Natural killer cell (primary cell): ENCODE results near the gene LRRTM3. TPM values are rescaled to one million over a fixed set of nuclear protein-coding genes. Genes with fewer than 3 reads are reported as not detected.

Source experiments
- ATAC-seq, 3 donors: fragments of 150-1000 bp in 2 of 3; fragments of 200-7000 bp in 1 of 3; cut with Tn5 transposase; 1 replicate in 1 of 3; 2 replicates in 2 of 3; pipeline ENCODE4 v1.10.0; 2021; ENCODE audit warnings: mild to moderate bottlenecking in 2 of 3, moderate library complexity in 2 of 3
- DNase-seq, 2 donors: peaks; one replicate each; pipeline versions ENCODE4 v3.0.0 to v3.0.0-alpha.2; 2013 to 2021; ENCODE audit warnings: mixed read lengths in 1 of 2
- H3K27ac ChIP-seq: one replicate; pipeline ENCODE4 v1.5.1; 2013; ENCODE audit warnings: mild to moderate bottlenecking, low read length
- H3K27me3 ChIP-seq: one replicate; pipeline ENCODE4 v1.6.1; 2013; ENCODE audit warnings: low read length; ENCODE audit not compliant: control insufficient read depth, insufficient read depth
- H3K36me3 ChIP-seq: one replicate; pipeline ENCODE4 v1.6.1; 2013; ENCODE audit warnings: low read length; ENCODE audit not compliant: control insufficient read depth, insufficient read depth
- H3K4me1 ChIP-seq: one replicate; pipeline ENCODE4 v1.6.1; 2013; ENCODE audit warnings: low read length; ENCODE audit not compliant: control insufficient read depth, insufficient read depth
- H3K4me3 ChIP-seq: one replicate; pipeline ENCODE4 v1.5.1; 2013; ENCODE audit warnings: low read length
- H3K9me3 ChIP-seq: one replicate; pipeline ENCODE4 v1.6.1; 2013; ENCODE audit warnings: low read length; ENCODE audit not compliant: control insufficient read depth, insufficient read depth
- H3K27ac Mint-ChIP-seq, 2 donors: one replicate each; pipeline ENCODE4 v1.8.0; 2022; ENCODE audit warnings: mild to moderate bottlenecking in 2 of 2, mixed read lengths in 2 of 2, moderate library complexity in 1 of 2
- H3K27me3 Mint-ChIP-seq, 2 donors: one replicate each; pipeline ENCODE4 v1.8.0; 2022; ENCODE audit warnings: low read depth in 2 of 2, mixed read lengths in 2 of 2
- H3K36me3 Mint-ChIP-seq: one replicate; pipeline ENCODE4 v1.8.0; 2022; ENCODE audit warnings: mixed read lengths
- H3K4me1 Mint-ChIP-seq, 2 donors: one replicate each; pipeline ENCODE4 v1.8.0; 2022; ENCODE audit warnings: mixed read lengths in 2 of 2
- H3K4me3 Mint-ChIP-seq: one replicate; pipeline ENCODE4 v1.8.0; 2022; ENCODE audit warnings: mild to moderate bottlenecking, moderate library complexity, mixed read lengths
- H3K9me3 Mint-ChIP-seq, 2 donors: one replicate each; pipeline ENCODE4 v1.8.0; 2022; ENCODE audit warnings: mixed read lengths in 2 of 2
- WGBS: methylation state at CpG from one replicate; pipeline ENCODE4 v1.1.7; 2013; ENCODE audit warnings: missing lambda C conversion rate; ENCODE audit not compliant: insufficient coverage; 5-methylcytosine and 5-hydroxymethylcytosine counted together
- intact Hi-C: fragments of 100-400 bp; cut with micrococcal nuclease; formaldehyde crosslinking; loops from one replicate; pipeline ENCODE4 v1.14.2; 2022
- total RNA-seq, 4 donors: library from RNA; stranded (reverse); fragments of 120-200 nt in 1 of 4; gene quantifications; one replicate each; pipeline versions ENCODE4 v1.2.3 to v1.2.4, GENCODE V29; 2013 to 2022
- TF ChIP-seq, protein P1 (sequence below): fragments of 200-600 bp; IDR thresholded peaks from one replicate; pipeline ENCODE4 v1.8.0; 2022; ENCODE audit warnings: antibody characterized with exemption

LRRTM3 gene
- not detected for total RNA-seq
- not detected for total RNA-seq (2013)

DNA sequence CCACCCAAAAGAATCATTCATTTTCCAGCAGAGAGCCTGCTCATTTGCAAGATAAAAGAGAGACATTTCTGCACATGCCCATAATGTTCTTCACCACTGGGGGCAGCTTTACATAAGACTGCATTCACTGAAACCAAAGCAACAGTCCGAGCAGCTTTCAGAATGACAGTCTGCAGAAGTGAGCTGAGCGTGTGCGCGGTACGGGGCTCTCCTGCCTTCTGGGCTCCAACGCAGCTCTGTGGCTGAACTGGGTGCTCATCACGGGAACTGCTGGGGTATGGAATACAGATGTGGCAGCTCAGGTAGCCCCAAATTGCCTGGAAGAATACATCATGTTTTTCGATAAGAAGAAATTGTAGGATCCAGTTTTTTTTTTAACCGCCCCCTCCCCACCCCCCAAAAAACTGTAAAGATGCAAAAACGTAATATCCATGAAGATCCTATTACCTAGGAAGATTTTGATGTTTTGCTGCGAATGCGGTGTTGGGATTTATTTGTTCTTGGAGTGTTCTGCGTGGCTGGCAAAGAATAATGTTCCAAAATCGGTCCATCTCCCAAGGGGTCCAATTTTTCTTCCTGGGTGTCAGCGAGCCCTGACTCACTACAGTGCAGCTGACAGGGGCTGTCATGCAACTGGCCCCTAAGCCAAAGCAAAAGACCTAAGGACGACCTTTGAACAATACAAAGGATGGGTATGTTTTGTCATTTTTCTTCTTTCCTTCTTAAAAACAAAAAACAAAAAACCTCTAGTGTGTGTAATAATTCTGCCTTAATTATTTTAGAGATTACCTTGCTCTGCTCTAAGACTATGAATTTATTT, at the start of gene LRRTM3:
TSS of gene LRRTM3 (plus strand) at position 141 of the 820 bp plus-strand sequence.
- no peaks in the 10 kb centered on the region for H3K9me3 ChIP-seq
- H3K9me3 Mint-ChIP-seq: peaks cover 4 to 8% of the 10 kb centered on the region in 2 donors
- H3K36me3 ChIP-seq: no peaks in the 10 kb centered on the region
- ATAC-seq (no peak), DNase-seq (peak in 1 of 2 donors; percentile 15)
- H3K4me1 Mint-ChIP-seq: no peaks in the 10 kb centered on the region
- no peaks in the 10 kb centered on the region for H3K27me3 ChIP-seq
- 7% methylated on average over 12 of the region's 16 CpGs for WGBS
- H3K27me3 Mint-ChIP-seq: peaks cover 2 to 14% of the 10 kb centered on the region in 2 donors
- no peak within 1 kb of the TSS for H3K27ac Mint-ChIP-seq
- no peaks in the 10 kb centered on the region for H3K4me1 ChIP-seq
- intact Hi-C loops: no loop called here
- no peaks in the 10 kb centered on the region for H3K36me3 Mint-ChIP-seq
- no peak within 1 kb of the TSS for H3K27ac ChIP-seq
- no peak within 1 kb of the TSS for H3K4me3 Mint-ChIP-seq
- TF ChIP-seq, protein P1, sequence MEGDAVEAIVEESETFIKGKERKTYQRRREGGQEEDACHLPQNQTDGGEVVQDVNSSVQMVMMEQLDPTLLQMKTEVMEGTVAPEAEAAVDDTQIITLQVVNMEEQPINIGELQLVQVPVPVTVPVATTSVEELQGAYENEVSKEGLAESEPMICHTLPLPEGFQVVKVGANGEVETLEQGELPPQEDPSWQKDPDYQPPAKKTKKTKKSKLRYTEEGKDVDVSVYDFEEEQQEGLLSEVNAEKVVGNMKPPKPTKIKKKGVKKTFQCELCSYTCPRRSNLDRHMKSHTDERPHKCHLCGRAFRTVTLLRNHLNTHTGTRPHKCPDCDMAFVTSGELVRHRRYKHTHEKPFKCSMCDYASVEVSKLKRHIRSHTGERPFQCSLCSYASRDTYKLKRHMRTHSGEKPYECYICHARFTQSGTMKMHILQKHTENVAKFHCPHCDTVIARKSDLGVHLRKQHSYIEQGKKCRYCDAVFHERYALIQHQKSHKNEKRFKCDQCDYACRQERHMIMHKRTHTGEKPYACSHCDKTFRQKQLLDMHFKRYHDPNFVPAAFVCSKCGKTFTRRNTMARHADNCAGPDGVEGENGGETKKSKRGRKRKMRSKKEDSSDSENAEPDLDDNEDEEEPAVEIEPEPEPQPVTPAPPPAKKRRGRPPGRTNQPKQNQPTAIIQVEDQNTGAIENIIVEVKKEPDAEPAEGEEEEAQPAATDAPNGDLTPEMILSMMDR: no peak
- no peak within 1 kb of the TSS for H3K4me3 ChIP-seq

DNA sequence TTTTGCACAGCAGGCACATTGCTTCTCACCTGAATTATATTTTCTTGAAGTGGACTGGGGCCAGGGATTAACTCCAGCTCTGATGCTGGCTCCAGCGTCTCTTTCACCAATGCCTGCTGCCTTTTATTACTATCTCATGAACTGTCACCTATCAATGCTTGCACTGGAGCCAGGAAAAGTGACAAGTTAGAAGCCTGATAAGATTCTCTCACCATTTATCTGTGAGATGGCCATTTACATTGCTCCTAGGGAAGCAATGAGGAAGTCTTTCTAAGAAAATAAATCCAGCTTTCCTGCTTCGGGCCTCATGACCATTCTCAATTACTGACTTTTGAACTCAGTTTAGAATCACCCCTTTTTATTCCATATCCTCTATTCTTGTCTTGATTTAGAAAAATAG, 48.5 kb upstream of the LRRTM3 start:
- Histone ChIP-seq H3K27me3 (no peaks in the 10 kb centered on the region), H3K9me3 (no peaks in the 10 kb centered on the region), H3K4me3 (no peak overlapping the region), H3K4me1 (no peaks in the 10 kb centered on the region), H3K36me3 (no peaks in the 10 kb centered on the region), H3K27ac (no peak overlapping the region)
- Mint-ChIP-seq H3K27ac (no peak overlapping the region), H3K36me3 (no peaks in the 10 kb centered on the region), H3K27me3 (no peaks in the 10 kb centered on the region), H3K9me3 (peaks cover 6 to 8% of the 10 kb centered on the region in 2 donors), H3K4me3 (no peak overlapping the region), H3K4me1 (no peaks in the 10 kb centered on the region)
- ATAC-seq: no peak
- WGBS: 79% methylated on average over 2 of the region's 2 CpGs
- no peak for DNase-seq
- TF ChIP-seq, protein P1: no peak
- intact Hi-C loops: no loop called here

DNA sequence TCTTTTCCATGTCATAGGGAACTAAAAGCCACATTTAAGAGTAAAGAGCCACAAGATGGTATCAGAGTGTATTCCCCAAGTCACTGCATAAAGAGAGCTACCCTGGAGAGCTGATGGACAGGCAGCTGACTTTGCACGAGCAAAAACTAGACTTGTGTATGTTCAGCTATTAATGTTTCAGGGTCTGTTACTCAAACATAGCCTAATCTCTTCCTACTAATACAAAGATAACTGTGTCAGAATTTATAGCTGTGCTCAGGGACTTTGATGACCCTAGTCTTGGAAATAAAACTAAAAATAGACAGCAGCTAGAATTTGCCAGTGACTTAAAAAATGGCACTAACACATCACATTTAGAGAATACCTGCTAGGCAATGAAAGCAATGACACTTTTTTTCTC, 45.5 kb upstream of the LRRTM3 start:
- no CpG with 5 or more reads among the region's 1 CpG for WGBS
- H3K27ac ChIP-seq: no peak overlapping the region
- H3K4me3 Mint-ChIP-seq: no peak overlapping the region
- H3K36me3 ChIP-seq: no peaks in the 10 kb centered on the region
- no peaks in the 10 kb centered on the region for H3K27me3 Mint-ChIP-seq
- peaks cover 13 to 15% of the 10 kb centered on the region in 2 donors for H3K9me3 Mint-ChIP-seq
- intact Hi-C loops: no loop called here
- no peak for DNase-seq
- H3K4me3 ChIP-seq: no peak overlapping the region
- H3K9me3 ChIP-seq: no peaks in the 10 kb centered on the region
- no peaks in the 10 kb centered on the region for H3K36me3 Mint-ChIP-seq
- ATAC-seq: no peak
- no peak overlapping the region for H3K27ac Mint-ChIP-seq
- TF ChIP-seq, protein P1: no peak
- no peaks in the 10 kb centered on the region for H3K4me1 ChIP-seq
- H3K27me3 ChIP-seq: no peaks in the 10 kb centered on the region
- no peaks in the 10 kb centered on the region for H3K4me1 Mint-ChIP-seq

DNA sequence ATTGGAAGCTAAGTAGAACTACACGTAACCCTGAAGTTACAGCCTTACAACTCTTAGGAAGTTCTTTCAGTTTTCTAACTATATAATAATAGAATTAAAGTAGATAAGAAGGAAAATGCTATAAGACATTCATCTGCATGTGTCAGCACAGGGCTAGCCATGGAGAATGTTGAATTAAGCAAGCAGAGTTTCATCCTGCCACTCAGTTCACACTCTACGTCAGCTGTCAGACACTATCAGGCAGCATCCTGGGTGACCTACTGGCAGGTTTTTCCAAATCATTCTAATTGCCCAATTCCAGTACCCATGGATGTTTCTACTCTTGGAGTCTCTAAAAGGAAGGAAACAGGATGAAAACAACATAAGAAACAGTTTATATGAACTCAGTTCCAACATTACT, 45.0 kb upstream of the LRRTM3 start:
- no peak for DNase-seq
- peaks cover 14 to 15% of the 10 kb centered on the region in 2 donors for H3K9me3 Mint-ChIP-seq
- H3K9me3 ChIP-seq: no peaks in the 10 kb centered on the region
- H3K4me1 ChIP-seq: no peaks in the 10 kb centered on the region
- H3K4me3 Mint-ChIP-seq: no peak overlapping the region
- no peak overlapping the region for H3K27ac ChIP-seq
- TF ChIP-seq, protein P1: no peak
- no peak for ATAC-seq
- intact Hi-C loops: no loop called here
- no peaks in the 10 kb centered on the region for H3K4me1 Mint-ChIP-seq
- H3K27me3 Mint-ChIP-seq: no peaks in the 10 kb centered on the region
- H3K36me3 ChIP-seq: no peaks in the 10 kb centered on the region
- no peak overlapping the region for H3K4me3 ChIP-seq
- H3K36me3 Mint-ChIP-seq: no peaks in the 10 kb centered on the region
- 94% methylated on average over 1 of the region's 2 CpGs for WGBS
- no peaks in the 10 kb centered on the region for H3K27me3 ChIP-seq
- H3K27ac Mint-ChIP-seq: no peak overlapping the region
